HL-60 (cell line): ENCODE results near the gene RNF103.

Experiments used
- GABPA ChIP-seq: IDR thresholded peaks from 2 replicates; pipeline ENCODE4 v1.6.1; 2012; ENCODE audit warnings: low read depth
- TF ChIP-seq, protein P1 (sequence below): IDR thresholded peaks from 2 replicates; pipeline ENCODE4 v1.6.1; 2012; ENCODE audit warnings: low read depth; ENCODE audit not compliant: insufficient replicate concordance
- TF ChIP-seq, protein P2 (sequence below): IDR thresholded peaks from one replicate; pipeline ENCODE4 v1.5.1; 2011; ENCODE audit warnings: low read length, control low read depth, inconsistent platforms; ENCODE audit not compliant: insufficient read depth

DNA sequence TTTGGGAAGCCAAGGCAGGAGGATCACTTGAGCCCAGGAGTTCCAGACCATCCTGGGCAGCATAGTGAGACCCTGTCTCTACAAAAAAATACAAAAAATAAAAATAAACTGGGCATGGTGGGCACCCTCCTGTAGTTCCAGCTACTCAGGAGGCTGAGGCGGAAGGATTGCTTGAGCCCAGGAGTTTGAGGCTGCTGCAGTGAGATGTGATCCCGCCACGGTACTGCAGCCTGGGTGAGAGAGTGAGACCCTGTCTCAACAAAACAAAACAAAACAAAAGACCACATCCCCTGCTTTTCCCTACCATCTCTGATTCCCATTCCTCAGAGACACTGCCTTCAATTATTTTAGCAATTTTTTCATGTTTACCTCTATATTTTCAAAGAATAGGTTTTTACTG lies 3.9 kb upstream of the RNF103 start:
- TF ChIP-seq GABPA = no peak
- TF ChIP-seq, protein P1, sequence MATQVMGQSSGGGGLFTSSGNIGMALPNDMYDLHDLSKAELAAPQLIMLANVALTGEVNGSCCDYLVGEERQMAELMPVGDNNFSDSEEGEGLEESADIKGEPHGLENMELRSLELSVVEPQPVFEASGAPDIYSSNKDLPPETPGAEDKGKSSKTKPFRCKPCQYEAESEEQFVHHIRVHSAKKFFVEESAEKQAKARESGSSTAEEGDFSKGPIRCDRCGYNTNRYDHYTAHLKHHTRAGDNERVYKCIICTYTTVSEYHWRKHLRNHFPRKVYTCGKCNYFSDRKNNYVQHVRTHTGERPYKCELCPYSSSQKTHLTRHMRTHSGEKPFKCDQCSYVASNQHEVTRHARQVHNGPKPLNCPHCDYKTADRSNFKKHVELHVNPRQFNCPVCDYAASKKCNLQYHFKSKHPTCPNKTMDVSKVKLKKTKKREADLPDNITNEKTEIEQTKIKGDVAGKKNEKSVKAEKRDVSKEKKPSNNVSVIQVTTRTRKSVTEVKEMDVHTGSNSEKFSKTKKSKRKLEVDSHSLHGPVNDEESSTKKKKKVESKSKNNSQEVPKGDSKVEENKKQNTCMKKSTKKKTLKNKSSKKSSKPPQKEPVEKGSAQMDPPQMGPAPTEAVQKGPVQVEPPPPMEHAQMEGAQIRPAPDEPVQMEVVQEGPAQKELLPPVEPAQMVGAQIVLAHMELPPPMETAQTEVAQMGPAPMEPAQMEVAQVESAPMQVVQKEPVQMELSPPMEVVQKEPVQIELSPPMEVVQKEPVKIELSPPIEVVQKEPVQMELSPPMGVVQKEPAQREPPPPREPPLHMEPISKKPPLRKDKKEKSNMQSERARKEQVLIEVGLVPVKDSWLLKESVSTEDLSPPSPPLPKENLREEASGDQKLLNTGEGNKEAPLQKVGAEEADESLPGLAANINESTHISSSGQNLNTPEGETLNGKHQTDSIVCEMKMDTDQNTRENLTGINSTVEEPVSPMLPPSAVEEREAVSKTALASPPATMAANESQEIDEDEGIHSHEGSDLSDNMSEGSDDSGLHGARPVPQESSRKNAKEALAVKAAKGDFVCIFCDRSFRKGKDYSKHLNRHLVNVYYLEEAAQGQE = no peak
- TF ChIP-seq, protein P2, sequence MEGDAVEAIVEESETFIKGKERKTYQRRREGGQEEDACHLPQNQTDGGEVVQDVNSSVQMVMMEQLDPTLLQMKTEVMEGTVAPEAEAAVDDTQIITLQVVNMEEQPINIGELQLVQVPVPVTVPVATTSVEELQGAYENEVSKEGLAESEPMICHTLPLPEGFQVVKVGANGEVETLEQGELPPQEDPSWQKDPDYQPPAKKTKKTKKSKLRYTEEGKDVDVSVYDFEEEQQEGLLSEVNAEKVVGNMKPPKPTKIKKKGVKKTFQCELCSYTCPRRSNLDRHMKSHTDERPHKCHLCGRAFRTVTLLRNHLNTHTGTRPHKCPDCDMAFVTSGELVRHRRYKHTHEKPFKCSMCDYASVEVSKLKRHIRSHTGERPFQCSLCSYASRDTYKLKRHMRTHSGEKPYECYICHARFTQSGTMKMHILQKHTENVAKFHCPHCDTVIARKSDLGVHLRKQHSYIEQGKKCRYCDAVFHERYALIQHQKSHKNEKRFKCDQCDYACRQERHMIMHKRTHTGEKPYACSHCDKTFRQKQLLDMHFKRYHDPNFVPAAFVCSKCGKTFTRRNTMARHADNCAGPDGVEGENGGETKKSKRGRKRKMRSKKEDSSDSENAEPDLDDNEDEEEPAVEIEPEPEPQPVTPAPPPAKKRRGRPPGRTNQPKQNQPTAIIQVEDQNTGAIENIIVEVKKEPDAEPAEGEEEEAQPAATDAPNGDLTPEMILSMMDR = no peak
